HCT116 (cell line): Measurements from ENCODE around the gene DYNLRB1.

Source experiments
- ATF3 ChIP-seq: IDR thresholded peaks from 2 replicates; pipeline ENCODE4 v1.6.1; 2012
- CEBPB ChIP-seq: IDR thresholded peaks from 2 replicates; pipeline ENCODE4 v1.6.1; 2012; ENCODE audit warnings: low read depth
- CTCF ChIP-seq, 3 experiments: fragments of 200-600 bp in 1 of 3; sonication (generic) in 1 of 3; IDR thresholded peaks in 2 of 3; conservative IDR thresholded peaks in 1 of 3; 2 replicates each; pipeline ENCODE4 v1.5.1; 2012 to 2017; ENCODE audit warnings: low read depth in 2 of 3, low read length in 2 of 3, antibody characterized with exemption in 1 of 3, borderline replicate concordance in 1 of 3, control low read depth in 1 of 3, mild to moderate bottlenecking in 1 of 3, mixed read lengths in 1 of 3, mixed run types in 1 of 3, moderate library complexity in 1 of 3; ENCODE audit not compliant: insufficient read depth in 1 of 3
- EZH2 ChIP-seq: fragments of 200-600 bp; sonication (generic); IDR thresholded peaks from 2 replicates; pipeline ENCODE4 v1.6.1; 2017; ENCODE audit warnings: antibody characterized with exemption, mixed run types
- FOSL1 ChIP-seq: IDR thresholded peaks from 2 replicates; pipeline ENCODE4 v1.6.1; 2012; ENCODE audit warnings: low read depth
- JUND ChIP-seq: IDR thresholded peaks from 2 replicates; pipeline ENCODE4 v1.6.1; 2012
- MAX ChIP-seq: IDR thresholded peaks from 2 replicates; pipeline ENCODE4 v1.6.1; 2012
- POLR2A ChIP-seq: IDR thresholded peaks from 2 replicates; pipeline ENCODE4 v1.7.0; 2011; ENCODE audit warnings: borderline replicate concordance; ENCODE audit not compliant: insufficient read depth, insufficient read length; ENCODE audit errors: extremely low read depth
- POLR2AphosphoS5 ChIP-seq: IDR thresholded peaks from 2 replicates; pipeline ENCODE4 v1.6.1; 2011; ENCODE audit warnings: mild to moderate bottlenecking, low read depth, low read length, moderate library complexity
- RAD21 ChIP-seq: IDR thresholded peaks from 2 replicates; pipeline ENCODE4 v1.6.1; 2012; ENCODE audit warnings: low read depth, mild to moderate bottlenecking
- SIN3A ChIP-seq: IDR thresholded peaks from 2 replicates; pipeline ENCODE4 v1.6.1; 2012; ENCODE audit warnings: low read depth
- SRF ChIP-seq: IDR thresholded peaks from 2 replicates; pipeline ENCODE4 v1.6.1; 2012; ENCODE audit warnings: low read depth
- YY1 ChIP-seq: IDR thresholded peaks from 2 replicates; pipeline ENCODE4 v1.6.1; 2011; ENCODE audit warnings: low read length, low read depth, moderate library complexity, mild to moderate bottlenecking; ENCODE audit not compliant: insufficient replicate concordance; ENCODE audit errors: extremely low read depth
- ZFX ChIP-seq: fragments of 450-650 bp; IDR thresholded peaks from 2 replicates; pipeline ENCODE4 v1.6.1; 2017

GRCh38 chr20:34500823-34501222, 15.4 kb upstream of the DYNLRB1 start:
- TF ChIP-seq YY1 (no peak), CTCF (IDR thresholded peaks at IDR 0.05 in 2 of 3, conservative IDR thresholded peaks at IDR 0.05 in 1 of 3; ENCODE audit: borderline replicate concordance in 1 of 3, insufficient read depth in 1 of 3, low read depth in 2 of 3, low read length in 2 of 3) (no peak), POLR2AphosphoS5 (no peak), EZH2 (no peak), MAX (no peak), SRF (no peak), ZFX (no peak), JUND (no peak), RAD21 (no peak), POLR2A (no peak), FOSL1 (no peak), CEBPB (no peak), ATF3 (no peak), SIN3A (no peak)
